GM15510 (cell line): Measurements from ENCODE around the gene RIMBP3C.

Experiments used
- POLR2A ChIP-seq: IDR thresholded peaks from 3 replicates; pipeline ENCODE4 v1.6.1; 2011; ENCODE audit warnings: borderline replicate concordance; ENCODE audit not compliant: insufficient read length; ENCODE audit errors: extremely low read depth

Gene RIMBP3C

DNA sequence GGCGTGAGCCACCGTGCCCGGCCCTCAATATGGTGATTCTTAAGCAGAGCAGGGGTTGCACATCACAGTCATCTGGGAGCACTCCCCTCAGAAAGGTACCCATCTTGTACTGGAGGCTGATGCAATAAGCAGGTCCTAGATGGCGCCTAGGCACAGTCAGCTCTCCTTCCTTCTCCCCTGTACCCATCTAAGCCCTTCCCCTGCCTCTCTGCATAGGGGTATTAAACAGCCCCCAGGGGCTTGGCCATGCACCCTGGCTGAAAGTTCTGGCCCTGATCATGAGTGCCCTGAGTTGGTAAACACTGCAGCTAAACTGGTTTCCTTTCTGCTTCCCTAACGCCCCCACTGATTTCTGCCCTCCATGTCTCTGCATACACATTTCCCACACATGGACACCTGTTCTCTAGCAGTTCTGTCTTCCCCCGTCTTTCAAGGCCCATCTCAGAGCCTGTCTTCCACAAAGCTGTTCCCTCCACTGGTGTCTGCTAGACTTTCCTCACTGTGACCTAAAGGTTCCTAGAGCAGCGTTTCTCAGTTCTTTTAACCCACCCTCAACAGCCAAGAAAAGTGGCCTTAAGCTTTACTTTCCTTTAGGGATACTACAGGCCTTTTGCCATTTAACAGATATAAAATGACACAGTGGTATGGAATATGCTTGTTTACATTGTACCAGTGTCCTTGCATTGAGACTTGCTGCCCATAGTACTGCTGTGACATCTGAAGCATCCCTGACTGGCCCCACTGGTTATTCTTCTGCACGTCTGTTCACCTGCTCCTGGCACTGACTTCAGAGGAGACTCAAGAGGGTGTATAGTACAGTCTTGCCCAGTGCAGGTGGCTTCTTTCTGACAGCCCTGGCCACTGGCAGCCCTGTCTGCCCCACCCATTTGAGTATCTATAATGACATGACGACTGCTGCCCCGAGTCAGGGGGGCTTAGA is 31.8 kb upstream of the RIMBP3C start:
- no peak for TF ChIP-seq POLR2A

DNA sequence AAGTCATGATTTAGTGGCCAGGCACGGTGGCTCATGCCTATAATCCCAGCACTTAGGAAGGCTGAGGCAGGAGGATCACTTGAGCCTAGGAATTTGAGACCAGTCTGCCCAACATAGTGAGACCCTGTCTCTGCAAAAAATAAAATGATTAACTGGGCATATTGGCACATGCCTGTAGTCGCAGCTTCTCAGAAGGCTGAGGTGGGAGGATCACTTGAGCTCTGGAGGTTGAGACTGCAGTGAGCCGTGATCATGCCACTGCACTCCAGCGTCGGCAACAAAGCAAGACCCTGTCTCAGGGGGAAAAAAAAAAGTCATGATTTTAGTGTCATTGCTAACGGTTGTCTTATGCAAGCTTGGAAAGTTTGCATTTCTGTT is 28.2 kb upstream of the RIMBP3C start:
- no peak for TF ChIP-seq POLR2A

DNA sequence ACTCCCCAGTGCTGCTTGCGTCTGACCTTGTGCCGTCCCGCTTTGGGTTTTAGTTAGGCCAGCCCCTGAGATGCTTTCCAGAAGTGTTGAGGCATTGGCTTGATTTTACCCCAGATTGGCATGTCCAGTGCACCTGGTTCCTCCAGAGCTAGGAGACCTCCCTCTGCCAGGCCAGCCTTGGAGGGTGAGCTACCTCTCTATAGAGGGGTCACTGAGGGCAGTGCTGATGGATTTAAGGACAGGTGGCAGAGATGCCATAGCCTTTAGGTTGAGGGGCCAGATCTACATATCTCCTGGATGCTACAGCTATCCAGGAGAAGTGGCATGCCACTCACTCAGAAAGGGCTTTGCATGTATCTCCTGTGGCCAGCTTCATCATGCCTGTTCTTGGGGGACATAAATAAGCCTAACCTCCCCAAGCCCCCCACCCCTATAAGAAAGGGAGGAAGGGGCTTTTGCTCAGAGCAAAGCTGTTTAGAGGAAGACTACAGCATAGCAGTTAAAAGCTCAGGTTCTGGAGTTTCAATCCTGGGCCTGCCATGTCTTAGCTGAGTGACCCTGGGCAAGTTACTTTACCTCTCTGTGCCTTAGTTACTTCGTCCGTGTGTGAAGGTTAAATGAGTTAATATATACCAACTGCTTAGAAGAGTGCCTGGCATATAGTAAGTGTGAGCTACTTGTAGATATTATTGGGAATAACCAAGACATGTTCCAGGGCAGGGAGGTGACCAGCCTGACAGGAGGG is 22.7 kb upstream of the RIMBP3C start:
- TF ChIP-seq POLR2A, result no peak

DNA sequence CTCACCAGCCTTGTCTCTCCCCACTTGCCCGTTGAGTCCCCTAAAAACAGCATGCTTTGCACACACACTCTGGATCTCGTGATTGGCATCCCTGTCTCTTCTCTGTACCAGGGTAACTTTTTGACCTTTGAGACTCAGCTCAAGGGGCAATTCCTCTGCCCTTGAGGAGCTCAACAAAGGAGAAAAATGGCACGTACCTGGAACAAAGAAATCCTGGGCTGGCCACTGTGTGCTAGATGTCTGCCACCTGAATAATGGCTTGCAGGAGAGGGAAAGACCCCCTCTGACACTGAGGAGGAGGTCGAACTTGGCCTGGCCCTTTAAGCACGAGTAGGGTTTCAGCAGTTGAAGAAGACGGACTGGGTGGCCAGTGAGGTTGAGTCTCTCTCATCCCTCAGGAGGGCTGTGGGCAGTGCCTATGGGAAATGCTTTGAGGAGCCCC is 22.1 kb upstream of the RIMBP3C start:
- TF ChIP-seq POLR2A, result no peak

DNA sequence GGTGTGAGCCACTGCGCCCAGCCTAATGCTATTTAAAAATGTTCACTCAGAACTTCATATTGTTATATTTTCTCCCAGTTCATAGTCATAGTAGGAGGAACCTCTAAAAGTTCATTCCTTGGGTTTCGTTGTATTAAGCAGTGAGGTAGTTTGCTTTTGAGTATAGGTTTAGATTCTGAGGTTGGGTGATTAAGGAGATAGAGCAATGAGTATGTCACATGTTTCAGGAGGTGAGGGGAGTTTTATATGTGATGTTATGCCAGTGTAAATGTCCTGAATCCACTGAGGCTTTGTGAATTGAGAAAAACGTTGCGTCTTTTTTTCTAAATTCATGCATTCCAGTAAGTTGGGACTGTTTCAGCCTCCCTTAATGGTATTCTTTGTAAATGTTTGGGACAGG is 20.4 kb upstream of the RIMBP3C start:
- no peak for TF ChIP-seq POLR2A

DNA sequence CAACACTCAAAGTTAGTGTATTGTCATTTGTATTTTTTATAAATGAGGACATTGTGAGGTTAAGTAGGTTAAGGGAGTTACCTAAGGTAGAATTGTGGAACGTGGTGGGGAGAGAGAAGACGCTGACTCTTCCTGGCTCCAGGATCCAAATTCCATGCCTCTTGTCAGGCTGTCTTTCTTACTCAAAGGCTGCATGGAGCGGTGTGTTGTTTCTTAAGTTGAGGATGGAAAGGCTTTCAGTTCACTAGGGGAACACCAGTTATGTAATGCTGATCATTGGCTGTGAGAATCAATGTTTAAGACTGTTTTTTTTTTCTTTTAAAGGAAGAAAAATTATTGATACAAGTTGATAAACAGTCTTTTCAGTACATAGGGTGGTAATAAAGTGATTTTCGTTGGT is 19.1 kb upstream of the RIMBP3C start:
- TF ChIP-seq POLR2A, result no peak

DNA sequence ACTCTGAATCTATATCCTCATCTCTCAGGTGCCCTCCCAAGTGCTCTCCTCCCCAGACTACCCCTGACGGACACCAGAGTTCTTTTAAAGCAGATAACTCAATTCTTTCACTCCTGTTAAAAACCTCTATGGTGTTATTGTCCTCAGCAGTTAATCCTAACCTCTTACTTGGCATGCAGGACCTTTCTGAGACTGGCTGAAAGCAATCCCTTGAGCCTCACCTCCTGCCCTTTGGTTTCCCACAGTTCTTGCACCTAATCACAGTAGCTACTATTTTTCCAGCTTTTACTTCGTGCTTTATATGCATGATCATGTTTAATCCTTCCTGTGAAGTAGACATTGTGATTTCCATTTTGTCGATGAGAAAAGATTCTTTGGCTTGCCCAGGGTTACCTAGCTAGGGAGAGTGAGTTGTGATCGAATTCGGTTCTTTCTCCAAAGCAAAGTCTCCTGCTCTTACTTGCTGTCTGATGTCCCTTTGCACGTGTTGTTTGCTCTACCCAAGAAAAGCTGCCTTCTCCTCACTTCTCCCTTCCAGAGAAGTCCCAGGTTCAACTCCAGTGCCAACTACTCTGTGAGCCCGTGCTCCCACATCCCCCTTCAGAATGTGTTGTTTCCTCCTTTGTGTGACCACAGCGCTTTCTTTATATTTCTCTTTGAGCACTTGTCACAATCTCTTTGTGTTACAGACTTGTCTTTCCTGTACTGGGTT is 18.4 kb upstream of the RIMBP3C start:
- no peak for TF ChIP-seq POLR2A

DNA sequence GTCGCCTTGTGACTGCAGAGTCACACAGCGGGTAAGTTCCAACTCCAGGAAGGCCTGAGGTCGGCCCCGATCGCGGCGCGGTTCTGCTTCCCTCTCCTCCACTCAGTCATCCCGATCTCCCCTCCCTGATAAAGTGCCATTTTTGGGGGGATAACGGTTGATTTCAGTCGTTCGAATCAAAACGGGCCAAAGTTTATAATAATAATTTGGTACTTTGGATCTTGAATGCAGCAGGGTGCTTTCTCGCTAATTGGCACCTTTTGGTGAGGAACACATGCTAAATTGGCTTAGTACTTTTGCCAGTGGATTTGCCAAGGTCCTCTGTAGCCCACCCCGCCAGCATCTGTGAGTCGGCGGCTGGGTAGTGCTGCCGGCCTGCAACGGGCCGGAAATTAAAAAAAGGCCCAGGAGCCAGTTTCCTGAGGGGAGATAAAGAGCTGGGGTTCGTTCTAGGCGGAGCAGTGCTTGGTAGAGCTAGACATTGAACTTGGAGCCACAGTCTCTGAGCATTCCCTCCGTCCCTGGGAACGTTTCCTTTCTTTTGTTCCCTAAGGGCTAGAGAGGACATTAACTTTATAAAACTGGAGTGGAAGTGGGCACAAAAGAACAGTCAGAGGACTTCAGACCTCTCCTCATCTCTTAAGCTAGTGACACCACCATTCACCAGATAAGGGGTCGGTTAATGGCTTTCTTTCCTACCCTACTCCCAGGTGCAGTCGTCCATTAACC is 17.2 kb upstream of the RIMBP3C start:
- TF ChIP-seq POLR2A, result no peak

DNA sequence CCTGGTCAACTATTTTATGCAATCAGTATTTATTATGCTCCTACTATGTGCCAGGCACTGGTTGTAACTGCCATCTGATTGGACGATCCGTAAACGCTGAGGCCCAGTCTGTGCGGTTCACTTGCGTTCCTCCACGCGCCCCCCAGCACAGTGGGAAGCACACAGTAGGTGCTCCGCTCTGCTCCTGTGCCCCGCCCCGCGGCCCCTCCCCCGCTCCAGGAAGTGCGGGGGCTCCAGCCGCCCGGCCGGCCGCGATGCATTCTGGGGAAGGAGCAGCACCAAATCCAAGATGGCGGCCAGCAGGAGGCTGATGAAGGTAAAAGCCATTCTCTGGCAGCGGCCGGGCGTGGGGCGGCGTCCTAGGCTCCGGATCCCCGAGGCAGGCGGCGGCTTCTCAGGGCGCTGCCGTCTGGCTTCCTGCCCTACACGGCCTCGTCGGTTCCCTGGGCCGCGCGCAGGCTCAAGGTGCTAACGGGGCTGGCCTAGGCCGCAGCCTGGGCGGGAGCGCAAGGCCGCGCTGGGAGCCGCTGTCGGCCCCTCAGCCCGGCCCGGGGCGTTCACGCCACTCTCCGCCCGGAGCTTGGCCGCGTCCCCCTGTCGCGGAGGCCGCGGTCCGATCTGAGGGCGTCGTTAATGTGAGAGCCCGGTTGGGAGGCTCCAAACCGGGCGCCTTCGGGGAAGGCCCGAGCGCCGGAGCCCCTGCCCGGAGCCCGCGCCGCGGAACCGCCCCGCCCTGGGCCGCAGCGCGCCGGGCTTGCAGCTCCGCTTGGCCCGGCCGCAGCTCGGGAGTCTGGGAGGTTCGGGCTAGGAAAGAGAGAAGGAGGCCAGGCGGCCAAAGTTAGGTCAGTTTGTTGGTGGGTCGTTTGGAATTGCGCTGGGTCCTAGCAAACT is 16.4 kb upstream of the RIMBP3C start, which contains the start of gene UBE2L3:
UBE2L3 (plus strand) TSS at position 259 of the 891 bp plus-strand sequence; CDS start at position 290, 31 bp downstream.
- peak; percentile 83 for TF ChIP-seq POLR2A

DNA sequence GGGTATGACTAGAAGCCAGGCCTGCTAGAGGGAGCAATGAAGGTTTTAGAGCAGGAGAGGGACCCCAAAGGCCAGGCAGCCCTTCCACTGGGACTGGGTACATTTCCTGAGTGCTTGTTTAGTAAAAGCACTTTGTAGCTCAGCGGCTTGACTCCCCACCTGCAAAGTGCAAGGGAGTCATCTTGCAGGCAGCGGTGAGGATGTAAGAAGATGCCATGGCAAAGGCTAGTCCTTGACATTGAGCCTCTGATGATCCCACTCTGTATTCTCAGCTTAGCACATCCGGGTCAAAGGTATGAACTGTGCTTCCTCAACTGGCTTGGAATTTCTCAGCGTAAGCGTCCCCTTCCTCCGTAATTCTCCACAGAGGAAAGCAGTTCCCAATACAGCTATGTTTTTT is 13.2 kb upstream of the RIMBP3C start:
- TF ChIP-seq POLR2A, result no peak

DNA sequence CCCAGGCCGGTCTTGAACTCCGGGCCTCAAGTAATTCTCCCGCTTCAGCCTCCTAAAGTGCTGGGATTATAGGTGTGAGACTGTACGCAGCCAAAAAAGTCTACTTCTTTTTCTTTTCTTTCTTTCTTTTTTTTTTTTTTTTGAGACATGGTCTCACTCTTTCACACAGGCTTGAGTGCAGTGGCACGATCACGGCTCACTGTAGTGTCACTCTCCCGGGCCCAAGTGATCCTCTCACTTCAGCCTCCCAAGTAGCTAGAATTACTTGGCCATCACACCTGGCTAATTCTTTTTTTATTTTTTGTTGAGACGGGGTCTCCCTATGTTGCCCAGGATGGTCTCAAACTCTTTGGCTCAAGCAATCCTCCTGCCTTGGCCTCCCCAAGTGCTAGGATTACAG is 12.7 kb upstream of the RIMBP3C start:
- no peak for TF ChIP-seq POLR2A
